ENCODE measurements around the gene CAMKMT. TPM values are rescaled to one million over a fixed set of nuclear protein-coding genes. Genes with fewer than 3 reads are reported as not detected.

The CAMKMT gene
- total RNA-seq, 1 experiment from 2014 or later = 17.4 TPM

GRCh38 chr2:44324971-44325426 is 36.7 kb upstream of the CAMKMT start:
- H2BK15ac ChIP-seq (ENCODE audit: low read depth, low read length) = no peak overlapping the region
- no peak overlapping the region for H2BK5ac ChIP-seq (ENCODE audit: insufficient read length, low read length)
- no peak overlapping the region for H4K5ac ChIP-seq (ENCODE audit: insufficient read length, low read depth, low read length)
- H3T11ph ChIP-seq (ENCODE audit: low read length) = no peak overlapping the region
- H2BK120ac ChIP-seq (ENCODE audit: low read depth, low read length, poor library complexity, severe bottlenecking) = no peak overlapping the region
- H3K36me3 Mint-ChIP-seq (ENCODE audit: insufficient read depth in 1 of 3, low read depth in 3 of 3) = peaks cover 11 to 53% (median 40%) of the 10 kb centered on the region in 3 experiments; a peak in 6 of 7 replicates
- H3K4me1 ChIP-seq (ENCODE audit: insufficient read depth, low read length) = peaks cover 3% of the 10 kb centered on the region; the same call in 1 of the 2 replicates
- H3K27ac ChIP-seq (ENCODE audit: insufficient read length, low read depth, low read length) = no peak overlapping the region
- no peak overlapping the region for H3K23ac ChIP-seq (ENCODE audit: insufficient read length, low read depth, low read length)
- no peak for DNase-seq
- no peaks in the 10 kb centered on the region for H3K23me2 ChIP-seq (ENCODE audit: insufficient read length, low read depth, low read length, poor library complexity, severe bottlenecking)
- WGBS (ENCODE audit: extremely low coverage, insufficient read length, low lambda C conversion rate) = no CpG with 5 or more reads among the region's 1 CpG
- no peaks in the 10 kb centered on the region for H4K20me1 ChIP-seq (ENCODE audit: control insufficient read depth, insufficient read depth, insufficient read length)
- H2AK5ac ChIP-seq (ENCODE audit: insufficient read length, low read length) = no peak overlapping the region
- no peaks in the 10 kb centered on the region for H3K9me3 ChIP-seq (ENCODE audit: control insufficient read depth, low read depth, low read length)
- H2BK12ac ChIP-seq (ENCODE audit: insufficient read length, low read depth, low read length) = no peak overlapping the region
- H3K4me1 Mint-ChIP-seq = peaks cover 3 to 4% of the 10 kb centered on the region in 2 experiments; a peak in 2 of 4 replicates
- no peak overlapping the region for H2BK20ac ChIP-seq (ENCODE audit: low read depth, low read length, poor library complexity, severe bottlenecking)
- no peak overlapping the region for H3K4ac ChIP-seq (ENCODE audit: low read depth, low read length)
- no peak overlapping the region for H4K91ac ChIP-seq (ENCODE audit: insufficient read length, low read depth, low read length)
- H2AFZ ChIP-seq (ENCODE audit: low read length) = no peak overlapping the region
- no peak overlapping the region for H3K56ac ChIP-seq (ENCODE audit: insufficient read length, low read depth, low read length)
- no peaks in the 10 kb centered on the region for H3K79me1 ChIP-seq (ENCODE audit: insufficient read depth, low read depth, low read length, poor library complexity, severe bottlenecking)
- no peaks in the 10 kb centered on the region for H3K9me3 Mint-ChIP-seq
- H3K79me2 ChIP-seq (ENCODE audit: insufficient read depth, low read length) = no peaks in the 10 kb centered on the region
- no peak for TF ChIP-seq CTCF (conservative IDR thresholded peaks at IDR 0.05)
- H3K27me3 ChIP-seq (ENCODE audit: insufficient read depth, low read length) = no peaks in the 10 kb centered on the region
- H3K18ac ChIP-seq (ENCODE audit: insufficient read length, low read depth, low read length) = no peak overlapping the region
- H3K4me2 ChIP-seq (ENCODE audit: insufficient read depth, insufficient read length, low read length) = no peak overlapping the region
- no peaks in the 10 kb centered on the region for H3K27me3 Mint-ChIP-seq (ENCODE audit: low read depth)
- peak overlapping the region in 1 of 3 experiments; percentile 52; a peak in 1 of 7 replicates for H3K27ac Mint-ChIP-seq
- H3K4me3 Mint-ChIP-seq = no peak overlapping the region
- no peak overlapping the region for H3K14ac ChIP-seq (ENCODE audit: insufficient read depth, low read length)
- no peak overlapping the region for H3K9ac ChIP-seq (ENCODE audit: extremely low read depth, insufficient read length, low read length)
- no peak overlapping the region for H4K8ac ChIP-seq (replicated peaks; ENCODE audit: insufficient read length, low read depth, low read length)

All from H9 (cell line).